Endothelial cell of umbilical vein (primary cell): ENCODE results near the gene SUOX. TPM values are rescaled to one million over a fixed set of nuclear protein-coding genes. Genes with fewer than 3 reads are reported as not detected.

Experiments
- BruUV-seq: library from RNA; stranded (reverse); fragments of 400-500 nt; replicated peaks from 2 replicates; lab custom pipeline; 2021; lab: Mats Ljungman, UMichigan
- CTCF ChIA-PET: fragments of 300-600, 350-600 bp; sonication (Branson Sonifier 250); formaldehyde crosslinking; loops from one replicate; lab custom pipeline; 2021; ENCODE audit warnings: antibody characterized with exemption, inconsistent platforms; lab: Charles Lee
- POLR2A ChIA-PET: fragments of 300-600, 350-600 bp; sonication (Branson Sonifier 250); formaldehyde crosslinking; loops from one replicate; lab custom pipeline; 2021; ENCODE audit warnings: antibody characterized with exemption, inconsistent platforms; lab: Charles Lee
- DNase-seq: peaks from one replicate; pipeline ENCODE4 v3.0.0-alpha.2; 2011; ENCODE audit warnings: low read depth, low spot score
- FAIRE-seq: peaks from 2 replicates; lab custom pipeline; 2011; peaks lifted over from hg19 to GRCh38; lab: Jason Lieb, UNC
- H2AFZ ChIP-seq: 2 replicates; pipeline ENCODE4 v1.6.0; 2012; ENCODE audit warnings: low read depth, low read length, control low read depth, inconsistent platforms
- H3K27ac ChIP-seq: 2 replicates; pipeline ENCODE4 v1.5.1; 2011; ENCODE audit warnings: low read depth, mild to moderate bottlenecking, control low read depth, low read length, moderate library complexity; ENCODE audit not compliant: insufficient read depth
- H3K27me3 ChIP-seq, 2 experiments: 2 replicates each; pipeline versions ENCODE4 v1.6.0 to v1.6.1; 2011; ENCODE audit warnings: low read length in 2 of 2, mixed read lengths in 1 of 2; ENCODE audit not compliant: control insufficient read depth in 2 of 2, insufficient read depth in 2 of 2
- H3K36me3 ChIP-seq, 2 experiments: 2 replicates in 1 of 2; 3 replicates in 1 of 2; pipeline ENCODE4 v1.5.1; 2011; ENCODE audit warnings: low read length in 2 of 2, mild to moderate bottlenecking in 1 of 2, moderate library complexity in 1 of 2; ENCODE audit not compliant: control insufficient read depth in 2 of 2, insufficient read depth in 2 of 2; ENCODE audit errors: extremely low read depth in 1 of 2
- H3K4me1 ChIP-seq: 3 replicates; pipeline ENCODE4 v1.5.1; 2011; ENCODE audit warnings: mild to moderate bottlenecking, low read length; ENCODE audit not compliant: control insufficient read depth, insufficient read depth; ENCODE audit errors: extremely low read depth
- H3K4me2 ChIP-seq: 2 replicates; pipeline ENCODE4 v1.6.1; 2011; ENCODE audit warnings: low read length, control low read depth, mixed read lengths; ENCODE audit not compliant: insufficient read depth
- H3K4me3 ChIP-seq, 3 experiments: fragments of 200-600 bp in 1 of 3; sonication (generic), shearing (Covaris generic) in 1 of 3; replicated peaks in 1 of 3; 2 replicates each; pipeline ENCODE4 v1.5.1; 2011 to 2016; ENCODE audit warnings: control low read depth in 3 of 3, low read length in 3 of 3, mild to moderate bottlenecking in 2 of 3, inconsistent platforms in 1 of 3, low read depth in 1 of 3, moderate library complexity in 1 of 3; ENCODE audit not compliant: insufficient read depth in 1 of 3
- H3K79me2 ChIP-seq: 2 replicates; pipeline ENCODE4 v1.6.0; 2012; ENCODE audit warnings: low read length, inconsistent platforms; ENCODE audit not compliant: control insufficient read depth, insufficient read depth
- H3K9ac ChIP-seq: replicated peaks from 2 replicates; pipeline ENCODE3; 2011; ENCODE audit warnings: low read length, control low read depth; ENCODE audit not compliant: insufficient read depth; ENCODE audit errors: extremely low read depth
- H3K9me1 ChIP-seq: replicated peaks from 3 replicates; pipeline ENCODE4 v1.6.0; 2011; ENCODE audit warnings: mild to moderate bottlenecking, low read length; ENCODE audit not compliant: control insufficient read depth, insufficient read depth; ENCODE audit errors: extremely low read depth
- H3K9me3 ChIP-seq: replicated peaks from 2 replicates; pipeline ENCODE4 v1.5.1; 2012; ENCODE audit warnings: low read length, inconsistent platforms; ENCODE audit not compliant: control insufficient read depth, insufficient read depth
- H4K20me1 ChIP-seq: replicated peaks from 2 replicates; pipeline ENCODE3; 2011; ENCODE audit warnings: mild to moderate bottlenecking, low read length; ENCODE audit not compliant: control insufficient read depth, insufficient read depth; ENCODE audit errors: extremely low read depth
- CTCF ChIP-seq, 2 donors: IDR thresholded peaks; 1 replicate in 1 of 2; 2 replicates in 1 of 2; pipeline ENCODE4 v1.5.1; 2011; ENCODE audit warnings: low read length in 2 of 2, mild to moderate bottlenecking in 2 of 2, moderate library complexity in 2 of 2, control low read depth in 1 of 2, inconsistent platforms in 1 of 2, low read depth in 1 of 2; ENCODE audit not compliant: insufficient read depth in 1 of 2; ENCODE audit errors: extremely low read depth in 1 of 2
- EZH2 ChIP-seq: IDR thresholded peaks from 2 replicates; pipeline ENCODE4 v1.6.1; 2012; ENCODE audit warnings: borderline replicate concordance, low read depth, mild to moderate bottlenecking, moderate library complexity, low read length, inconsistent platforms; ENCODE audit not compliant: severe bottlenecking
- FOS ChIP-seq: IDR thresholded peaks from 2 replicates; pipeline ENCODE4 v1.6.1; 2011; ENCODE audit warnings: mild to moderate bottlenecking, low read length, moderate library complexity, borderline replicate concordance; ENCODE audit not compliant: insufficient read depth
- JUN ChIP-seq: IDR thresholded peaks from 2 replicates; pipeline ENCODE4 v1.6.1; 2011; ENCODE audit warnings: borderline replicate concordance, low read depth; ENCODE audit not compliant: insufficient read length, insufficient read depth
- MAX ChIP-seq: IDR thresholded peaks from 2 replicates; pipeline ENCODE4 v1.6.1; 2011; ENCODE audit not compliant: insufficient read depth, insufficient read length
- dilution Hi-C: fragments of 300-500 bp; cut with MboI; formaldehyde crosslinking; loops from one replicate; pipeline ENCODE4 v1.15.0; 2019; ENCODE audit warnings: low sequenced_read_pairs; ENCODE audit not compliant: extremely low pct_ligation_motif_present
- intact Hi-C: fragments of 100-400 bp; cut with micrococcal nuclease; formaldehyde crosslinking; loops from one replicate; pipeline ENCODE4 v1.10.0; 2022
- polyA plus RNA-seq, 4 experiments: library from polyadenylated mRNA; depleted of rRNA in 3 of 4; stranded (reverse) in 3 of 4; unstranded in 1 of 4; fragments of >200 nt; gene quantifications; 2 replicates each; pipeline versions ENCODE4 v1.2.1 to v1.2.3, GENCODE V29; 2011 to 2012; ENCODE audit warnings: missing spikeins in 1 of 4
- total RNA-seq: library from RNA; stranded (reverse); gene quantifications from 2 replicates; pipeline ENCODE4 v1.2.3, GENCODE V29; 2021

Gene SUOX
- total and polyA plus RNA-seq, 2 donors (not counting 3 experiments of a cell fraction or from before 2014, with no cell fraction given), result 24.3 to 31.4 TPM

GRCh38 chr12:55955800-55956508 is 41.1 kb upstream of the SUOX start:
- TF ChIP-seq JUN (peak; percentile 53), CTCF (IDR thresholded peaks at IDR 0.05; ENCODE audit: extremely low read depth in 1 of 2, insufficient read depth in 1 of 2, low read depth in 1 of 2, low read length in 2 of 2) (peak; percentile 34 to 37), EZH2 (no peak), FOS (peak; percentile 44), MAX (no peak)
- dilution Hi-C loops, result no loop called here
- no TSS peak for BruUV-seq
- Histone ChIP-seq H3K27ac (no peak overlapping the region), H2AFZ (no peak overlapping the region), H3K4me1 (no peaks in the 10 kb centered on the region), H3K9me3 (no peaks in the 10 kb centered on the region), H3K4me3 (no peak overlapping the region), H4K20me1 (no peaks in the 10 kb centered on the region), H3K36me3 (peaks cover 3 to 22% of the 10 kb centered on the region in 2 experiments), H3K4me2 (no peak overlapping the region), H3K9me1 (no peaks in the 10 kb centered on the region), H3K79me2 (no peaks in the 10 kb centered on the region), H3K9ac (no peak overlapping the region), H3K27me3 (no peaks in the 10 kb centered on the region)
- CTCF ChIA-PET, result interaction anchor here (0.6 to 3.3 kb wide), 7 partner anchors 12 to 90 kb away, joined by 3 to 11 read pairs (median 5); partner anchors contain the start of gene RAB5B
- POLR2A ChIA-PET, result interaction anchor here (0.6 to 1.4 kb wide), 2 partner anchors 18 to 97 kb away, joined by 3 read pairs; partner anchors contain the start of gene RAB5B
- intact Hi-C loops, result no loop called here
- peak; percentile 40 for DNase-seq
- peak; percentile 82 for FAIRE-seq
